ENCODE data around the gene HLX.

Gene HLX

DNA sequence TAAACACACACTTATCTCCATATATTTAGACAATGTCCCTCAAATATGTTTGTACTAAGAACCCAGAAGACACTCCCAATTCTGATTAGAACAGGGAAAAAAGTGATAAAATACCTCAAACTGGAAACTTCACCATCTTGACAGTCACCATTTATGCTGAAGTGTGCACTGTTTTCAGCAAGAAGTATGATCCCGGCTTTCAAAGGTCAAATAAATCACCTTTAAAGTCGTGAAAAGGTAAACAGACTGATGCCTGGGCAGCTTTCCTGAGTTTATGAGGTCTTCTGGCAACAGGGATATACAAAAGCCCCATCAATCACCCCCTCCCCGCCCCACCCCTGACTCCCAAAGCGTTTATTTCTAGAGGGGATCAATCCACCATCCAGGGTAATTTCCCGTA is 37.9 kb downstream of the HLX start:
- H3K36me3 ChIP-seq (ENCODE audit: control insufficient read depth, insufficient read depth, low read length), result no peaks in the 10 kb centered on the region
- H3K9me3 ChIP-seq (ENCODE audit: control insufficient read depth, low read length), result no peaks in the 10 kb centered on the region
- H3K27ac ChIP-seq (ENCODE audit: low read depth, low read length, severe bottlenecking), result no peak overlapping the region
- H3K4me3 ChIP-seq (ENCODE audit: extremely low read depth, insufficient read depth, low read length, poor library complexity, severe bottlenecking), result no peak overlapping the region
- WGBS, 2 experiments (ENCODE audit: insufficient coverage in 2 of 2), result 55 to 62% methylated on average over 2 of the region's 5 CpGs
- no peaks in the 10 kb centered on the region for H3K4me1 ChIP-seq (ENCODE audit: control insufficient read depth, insufficient read depth, low read length, poor library complexity, severe bottlenecking)

DNA sequence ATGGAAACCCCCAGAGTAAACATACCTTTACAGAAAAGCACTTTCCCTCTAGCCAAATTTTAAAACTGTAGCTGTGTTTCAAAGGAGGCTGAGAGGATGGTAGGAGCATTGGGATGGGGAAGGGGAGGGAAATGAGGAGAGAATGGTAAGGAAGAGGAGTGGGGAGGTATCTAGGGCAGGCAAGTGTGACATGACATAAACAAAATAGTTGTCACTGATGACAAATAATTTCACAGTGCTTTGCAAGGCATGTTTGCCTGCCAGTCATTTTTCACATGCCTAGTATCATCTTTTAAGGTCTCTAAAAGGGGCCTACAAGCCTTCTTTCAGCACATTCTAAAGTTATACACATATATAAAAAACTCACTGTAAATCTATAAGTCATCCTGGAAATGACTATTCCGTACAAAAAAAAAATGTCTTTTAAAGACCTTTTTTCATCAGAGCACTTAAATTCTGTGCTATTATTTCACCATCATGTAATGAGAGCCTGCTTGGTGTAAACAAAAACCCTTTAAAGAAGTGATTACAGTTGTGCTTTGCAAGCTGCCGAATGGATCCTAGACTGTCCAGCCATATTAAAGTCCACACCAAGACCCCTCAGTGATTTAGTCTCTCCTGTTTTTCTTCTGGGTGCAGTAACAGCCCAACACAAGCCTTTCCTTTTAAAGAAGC is 38.4 kb downstream of the HLX start:
- WGBS, 2 experiments (ENCODE audit: insufficient coverage in 2 of 2), result 100% methylated on average over 1 of the region's 2 CpGs
- Histone ChIP-seq H3K4me3 (ENCODE audit: extremely low read depth, insufficient read depth, low read length, poor library complexity, severe bottlenecking) (no peak overlapping the region), H3K9me3 (ENCODE audit: control insufficient read depth, low read length) (no peaks in the 10 kb centered on the region), H3K4me1 (ENCODE audit: control insufficient read depth, insufficient read depth, low read length, poor library complexity, severe bottlenecking) (no peaks in the 10 kb centered on the region), H3K36me3 (ENCODE audit: control insufficient read depth, insufficient read depth, low read length) (no peaks in the 10 kb centered on the region), H3K27ac (ENCODE audit: low read depth, low read length, severe bottlenecking) (no peak overlapping the region)

DNA sequence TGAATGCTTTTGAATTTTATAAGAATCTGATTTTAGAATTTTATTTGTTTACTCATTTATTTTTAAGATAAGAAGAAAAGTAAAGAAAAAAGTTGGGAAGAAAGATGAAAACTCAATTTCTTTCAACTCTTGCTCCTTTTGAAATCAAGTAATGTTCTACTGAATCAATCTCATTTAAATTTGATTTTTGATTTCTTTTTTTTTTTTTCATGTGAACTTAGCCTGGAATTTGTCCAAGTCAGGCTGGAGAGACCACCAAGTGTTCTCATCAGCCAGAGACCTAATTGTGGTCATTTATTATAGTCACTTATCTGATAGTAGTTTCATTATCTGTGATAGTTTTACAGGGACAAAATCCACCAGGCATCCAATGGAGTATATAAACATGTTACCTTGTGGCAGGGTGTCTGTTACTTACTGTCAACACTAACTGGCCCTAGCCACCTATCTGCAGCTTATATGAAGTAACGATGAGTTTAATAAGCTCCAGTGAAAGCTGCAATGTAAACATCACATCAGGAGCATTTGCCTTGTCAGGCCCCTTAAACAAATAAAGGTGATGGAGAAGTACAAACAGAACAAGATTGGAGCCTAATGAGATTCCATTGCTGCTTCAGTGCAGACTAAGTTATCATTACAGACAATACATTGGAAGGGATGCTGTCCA is 39.2 kb downstream of the HLX start:
- no peaks in the 10 kb centered on the region for H3K9me3 ChIP-seq (ENCODE audit: control insufficient read depth, low read length)
- no peaks in the 10 kb centered on the region for H3K36me3 ChIP-seq (ENCODE audit: control insufficient read depth, insufficient read depth, low read length)
- no peaks in the 10 kb centered on the region for H3K4me1 ChIP-seq (ENCODE audit: control insufficient read depth, insufficient read depth, low read length, poor library complexity, severe bottlenecking)
- H3K27ac ChIP-seq (ENCODE audit: low read depth, low read length, severe bottlenecking), result no peak overlapping the region
- no CpG with 5 or more reads among the region's 1 CpG for WGBS, 2 experiments (ENCODE audit: insufficient coverage in 2 of 2)
- no peak overlapping the region for H3K4me3 ChIP-seq (ENCODE audit: extremely low read depth, insufficient read depth, low read length, poor library complexity, severe bottlenecking)

DNA sequence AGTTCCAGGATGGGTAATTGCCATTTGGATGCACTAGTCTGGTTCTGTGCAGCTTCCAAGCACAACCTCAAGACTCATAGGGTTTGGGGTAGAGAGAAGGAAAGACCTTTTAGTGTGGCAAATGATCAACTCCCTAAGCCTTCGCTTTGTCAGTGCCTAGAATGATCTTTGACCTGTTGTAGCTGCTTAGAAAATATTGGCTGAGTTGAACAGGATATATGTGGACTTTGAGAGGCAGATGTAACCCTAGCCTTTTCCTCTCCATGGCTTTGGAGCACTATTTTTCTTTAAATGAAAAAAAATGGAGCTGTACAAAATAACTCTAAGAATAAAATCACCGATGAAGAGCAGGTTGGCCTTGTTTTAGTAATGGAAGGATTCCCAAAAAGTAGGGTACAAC is 41.7 kb downstream of the HLX start:
- no peak overlapping the region for H3K27ac ChIP-seq (ENCODE audit: low read depth, low read length, severe bottlenecking)
- H3K4me1 ChIP-seq (ENCODE audit: control insufficient read depth, insufficient read depth, low read length, poor library complexity, severe bottlenecking), result no peaks in the 10 kb centered on the region
- H3K4me3 ChIP-seq (ENCODE audit: extremely low read depth, insufficient read depth, low read length, poor library complexity, severe bottlenecking), result no peak overlapping the region
- no peaks in the 10 kb centered on the region for H3K36me3 ChIP-seq (ENCODE audit: control insufficient read depth, insufficient read depth, low read length)
- WGBS, 2 experiments (ENCODE audit: insufficient coverage in 2 of 2), result 80% methylated on average over 1 of the region's 2 CpGs; no CpG with 5 or more reads in 1 of the 2 experiments
- H3K9me3 ChIP-seq (ENCODE audit: control insufficient read depth, low read length), result no peaks in the 10 kb centered on the region

DNA sequence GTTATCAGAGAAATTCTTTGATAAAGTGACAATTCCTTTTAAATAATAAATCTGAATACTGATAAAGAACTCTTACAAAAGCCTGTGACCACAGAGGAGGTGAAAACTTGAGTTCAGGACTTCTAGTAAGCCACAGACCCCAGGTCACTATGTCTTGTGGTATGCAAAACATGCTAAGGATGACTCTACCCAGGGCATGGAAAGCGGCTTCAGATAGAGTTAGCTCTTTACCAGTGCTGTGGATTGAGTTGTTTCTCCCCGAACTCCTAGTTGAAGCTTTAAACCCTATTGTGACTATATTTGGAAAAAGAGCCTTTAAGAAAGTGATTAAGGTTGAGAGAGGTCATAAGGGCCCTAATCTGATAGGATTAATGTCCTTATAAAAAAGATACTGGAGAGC is 42.3 kb downstream of the HLX start:
- Histone ChIP-seq H3K4me1 (ENCODE audit: control insufficient read depth, insufficient read depth, low read length, poor library complexity, severe bottlenecking) (no peaks in the 10 kb centered on the region), H3K36me3 (ENCODE audit: control insufficient read depth, insufficient read depth, low read length) (no peaks in the 10 kb centered on the region), H3K4me3 (ENCODE audit: extremely low read depth, insufficient read depth, low read length, poor library complexity, severe bottlenecking) (no peak overlapping the region), H3K9me3 (ENCODE audit: control insufficient read depth, low read length) (no peaks in the 10 kb centered on the region), H3K27ac (ENCODE audit: low read depth, low read length, severe bottlenecking) (no peak overlapping the region)
- 85 to 100% methylated on average over 1 to 2 of the region's 2 CpGs for whole genome bisulfite sequencing, 2 experiments (ENCODE audit: insufficient coverage in 2 of 2)

DNA sequence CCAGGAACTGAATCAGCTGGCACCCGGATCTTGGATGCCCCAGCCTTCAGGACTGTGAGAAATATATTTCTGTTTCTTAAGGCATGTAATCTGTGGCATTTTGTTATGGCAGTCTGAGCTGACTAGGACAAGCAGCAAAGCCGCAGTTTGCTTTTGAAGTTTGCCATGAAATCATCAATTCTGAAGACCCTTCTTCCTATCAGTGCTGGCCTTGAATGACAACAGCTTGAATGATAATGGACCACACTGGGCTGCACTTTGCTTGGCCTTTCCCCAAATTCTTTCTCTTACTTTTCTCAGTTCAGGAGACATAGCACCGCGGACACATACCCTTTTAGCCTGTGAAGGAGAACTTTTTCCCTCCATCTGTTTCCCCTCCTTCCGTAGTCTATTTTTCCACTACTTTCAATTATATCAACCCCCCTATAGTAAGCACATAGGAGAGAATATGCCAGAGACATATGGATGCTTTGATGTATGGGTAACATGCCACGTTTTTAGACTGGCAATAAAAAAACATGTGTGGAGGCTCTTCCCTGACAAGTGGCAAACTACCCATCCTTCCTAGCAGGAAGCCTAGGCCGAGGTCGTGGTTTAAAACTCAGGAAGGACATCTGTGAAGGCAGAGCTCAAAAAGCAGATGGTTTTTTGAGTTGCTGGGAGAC is 42.9 kb downstream of the HLX start:
- H3K27ac ChIP-seq (ENCODE audit: low read depth, low read length, severe bottlenecking), result no peak overlapping the region
- WGBS, 2 experiments (ENCODE audit: insufficient coverage in 2 of 2), result 37 to 43% methylated on average over 3 to 5 of the region's 8 CpGs
- no peak overlapping the region for H3K4me3 ChIP-seq (ENCODE audit: extremely low read depth, insufficient read depth, low read length, poor library complexity, severe bottlenecking)
- H3K36me3 ChIP-seq (ENCODE audit: control insufficient read depth, insufficient read depth, low read length), result no peaks in the 10 kb centered on the region
- no peaks in the 10 kb centered on the region for H3K9me3 ChIP-seq (ENCODE audit: control insufficient read depth, low read length)
- H3K4me1 ChIP-seq (ENCODE audit: control insufficient read depth, insufficient read depth, low read length, poor library complexity, severe bottlenecking), result no peaks in the 10 kb centered on the region

DNA sequence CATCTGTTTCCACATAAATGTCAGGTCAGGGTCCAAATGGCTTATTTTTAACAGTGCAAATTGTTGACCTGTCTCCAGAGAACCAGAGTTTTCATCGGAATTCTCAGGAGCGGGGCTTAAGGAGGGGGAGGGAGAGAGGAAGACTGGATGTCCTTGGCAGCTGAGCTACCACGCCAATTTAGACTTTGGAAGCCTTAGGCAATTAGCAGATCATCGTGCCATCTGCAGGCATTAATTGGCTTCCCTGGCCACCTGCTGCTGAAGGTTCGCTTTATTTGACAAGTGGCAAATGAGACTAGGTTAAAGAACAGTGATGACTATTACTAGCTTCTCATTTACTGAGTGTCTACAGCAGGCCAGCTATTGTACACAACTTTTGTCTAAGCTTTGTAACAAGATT is 43.7 kb downstream of the HLX start:
- Histone ChIP-seq H3K27ac (ENCODE audit: low read depth, low read length, severe bottlenecking) (no peak overlapping the region), H3K36me3 (ENCODE audit: control insufficient read depth, insufficient read depth, low read length) (no peaks in the 10 kb centered on the region), H3K4me1 (ENCODE audit: control insufficient read depth, insufficient read depth, low read length, poor library complexity, severe bottlenecking) (no peaks in the 10 kb centered on the region), H3K4me3 (ENCODE audit: extremely low read depth, insufficient read depth, low read length, poor library complexity, severe bottlenecking) (no peak overlapping the region), H3K9me3 (ENCODE audit: control insufficient read depth, low read length) (no peaks in the 10 kb centered on the region)
- WGBS, 2 experiments (ENCODE audit: insufficient coverage in 2 of 2), result 66 to 71% methylated on average over 3 to 4 of the region's 5 CpGs

DNA sequence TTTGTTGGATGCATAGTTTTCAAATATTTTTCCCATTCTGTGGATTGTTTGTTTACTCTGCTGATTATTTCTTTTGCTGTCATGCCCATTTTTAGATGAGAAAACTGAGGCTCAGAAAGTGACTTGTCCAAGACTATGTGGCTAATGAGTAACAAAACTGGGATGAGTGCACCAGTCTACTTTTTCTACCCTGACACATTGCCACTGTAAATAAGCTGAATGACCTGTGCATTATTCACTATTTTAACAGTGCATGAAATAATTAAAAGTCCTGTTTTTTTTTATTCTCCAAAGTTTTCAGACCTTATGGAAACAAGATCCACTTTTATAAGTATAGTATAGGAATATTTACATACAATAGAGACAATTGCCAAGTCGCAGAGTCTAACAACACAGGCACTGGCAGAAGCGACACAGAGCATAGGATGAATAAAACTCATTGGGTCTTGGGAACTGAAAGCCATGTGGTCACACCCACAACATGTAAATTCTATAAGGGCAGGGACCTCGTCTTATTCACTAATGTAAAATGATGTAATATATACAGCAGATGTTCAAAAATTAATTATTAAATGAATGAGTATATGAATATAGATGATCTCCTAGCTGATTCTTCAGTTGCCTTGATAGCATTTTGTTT is 45.2 kb downstream of the HLX start:
- Histone ChIP-seq H3K9me3 (ENCODE audit: control insufficient read depth, low read length) (no peaks in the 10 kb centered on the region), H3K27ac (ENCODE audit: low read depth, low read length, severe bottlenecking) (no peak overlapping the region), H3K4me1 (ENCODE audit: control insufficient read depth, insufficient read depth, low read length, poor library complexity, severe bottlenecking) (no peaks in the 10 kb centered on the region), H3K4me3 (ENCODE audit: extremely low read depth, insufficient read depth, low read length, poor library complexity, severe bottlenecking) (no peak overlapping the region), H3K36me3 (ENCODE audit: control insufficient read depth, insufficient read depth, low read length) (no peaks in the 10 kb centered on the region)
- WGBS, 2 experiments (ENCODE audit: insufficient coverage in 2 of 2), result no CpG with 5 or more reads among the region's 3 CpGs

DNA sequence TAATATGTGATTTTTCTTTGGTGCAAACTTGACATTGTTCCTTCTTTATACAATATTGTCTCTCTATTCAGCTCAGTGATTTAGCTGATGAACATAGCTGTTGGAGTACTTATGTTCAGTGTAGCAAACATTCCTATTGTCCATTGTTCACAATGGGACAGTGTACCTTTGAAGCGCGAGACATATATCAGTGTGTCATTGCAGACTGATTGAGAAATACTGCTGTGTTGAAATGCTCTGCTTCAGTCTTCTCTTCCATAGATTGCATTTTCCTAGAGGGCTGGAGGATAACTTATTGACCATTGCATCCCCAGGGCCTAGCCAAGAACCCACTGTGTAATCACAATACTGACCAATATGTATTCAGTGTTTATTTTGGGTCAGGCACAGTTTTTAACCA is 46.5 kb downstream of the HLX start:
- H3K27ac ChIP-seq (ENCODE audit: low read depth, low read length, severe bottlenecking), result no peak overlapping the region
- H3K9me3 ChIP-seq (ENCODE audit: control insufficient read depth, low read length), result no peaks in the 10 kb centered on the region
- no peaks in the 10 kb centered on the region for H3K4me1 ChIP-seq (ENCODE audit: control insufficient read depth, insufficient read depth, low read length, poor library complexity, severe bottlenecking)
- WGBS, 2 experiments (ENCODE audit: insufficient coverage in 2 of 2), result 100% methylated on average over 2 of the region's 2 CpGs; no CpG with 5 or more reads in 1 of the 2 experiments
- no peaks in the 10 kb centered on the region for H3K36me3 ChIP-seq (ENCODE audit: control insufficient read depth, insufficient read depth, low read length)
- H3K4me3 ChIP-seq (ENCODE audit: extremely low read depth, insufficient read depth, low read length, poor library complexity, severe bottlenecking), result no peak overlapping the region

DNA sequence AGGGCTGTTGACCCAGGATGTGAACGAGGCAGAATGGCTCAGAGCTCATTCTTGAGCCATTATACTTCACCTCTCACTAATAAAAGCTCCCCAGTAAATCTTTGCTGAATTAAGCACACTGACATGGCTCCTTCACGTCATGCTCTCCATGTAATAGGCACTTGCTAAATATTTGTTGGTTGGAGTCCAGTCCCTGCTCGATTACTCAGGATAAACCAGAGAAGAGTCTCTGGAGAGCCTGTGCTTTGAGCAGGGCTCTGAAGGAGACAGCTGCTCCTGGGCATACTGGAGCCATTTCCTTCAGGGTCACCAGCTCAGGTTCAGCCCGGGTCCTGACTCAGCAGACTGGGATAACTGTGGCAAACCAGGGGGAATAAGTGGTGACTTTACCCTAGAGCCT is 46.9 kb downstream of the HLX start:
- WGBS, 2 experiments (ENCODE audit: insufficient coverage in 2 of 2), result 66 to 75% methylated on average over 2 to 3 of the region's 4 CpGs
- Histone ChIP-seq H3K4me3 (ENCODE audit: extremely low read depth, insufficient read depth, low read length, poor library complexity, severe bottlenecking) (no peak overlapping the region), H3K27ac (ENCODE audit: low read depth, low read length, severe bottlenecking) (no peak overlapping the region), H3K9me3 (ENCODE audit: control insufficient read depth, low read length) (no peaks in the 10 kb centered on the region), H3K4me1 (ENCODE audit: control insufficient read depth, insufficient read depth, low read length, poor library complexity, severe bottlenecking) (no peaks in the 10 kb centered on the region), H3K36me3 (ENCODE audit: control insufficient read depth, insufficient read depth, low read length) (no peaks in the 10 kb centered on the region)

Measured in mesodermal cell (in vitro differentiated cells).